HepG2 (cell line): ENCODE data around the gene RABEP2. TPM values are rescaled to one million over a fixed set of nuclear protein-coding genes. Genes with fewer than 3 reads are reported as not detected.

Experiments used
- BHLHE40 ChIP-seq: IDR thresholded peaks from 2 replicates; pipeline ENCODE4 v1.6.1; 2011; ENCODE audit warnings: low read length, improper control_type of control experiment
- FOXP1 ChIP-seq, 2 experiments: fragments of 450-650 bp in 1 of 2; IDR thresholded peaks; 2 replicates each; pipeline ENCODE4 v1.6.1; 2017 to 2018; ENCODE audit warnings: antibody characterized with exemption in 1 of 2
- JUN ChIP-seq: sonication (generic); formaldehyde crosslinking; IDR thresholded peaks from 2 replicates; pipeline ENCODE4 v1.4.0; 2020; ENCODE audit warnings: mild to moderate bottlenecking, missing genetic modification reagents
- MBNL3 ChIP-seq: fragments of 250-450 bp; sonication (Bioruptor Pico); conservative IDR thresholded peaks from 2 replicates; pipeline ENCODE4 v1.8.0; 2022; ENCODE audit warnings: mild to moderate bottlenecking, inconsistent platforms
- U2AF1 ChIP-seq: fragments of 200-400 bp; formaldehyde crosslinking; optimal IDR thresholded peaks from 2 replicates; pipeline ENCODE3; 2017; ENCODE audit warnings: mild to moderate bottlenecking, low read depth, low read length
- ZNF230 ChIP-seq: sonication (generic); formaldehyde crosslinking; IDR thresholded peaks from 2 replicates; pipeline ENCODE4 v1.4.0; 2020; ENCODE audit warnings: mild to moderate bottlenecking, missing genetic modification reagents
- ZNF333 ChIP-seq: sonication (generic); formaldehyde crosslinking; IDR thresholded peaks from 2 replicates; pipeline ENCODE4 v1.4.0; 2020; ENCODE audit warnings: mild to moderate bottlenecking, missing genetic modification reagents, borderline replicate concordance
- ZNF446 ChIP-seq: sonication (generic); formaldehyde crosslinking; IDR thresholded peaks from 2 replicates; pipeline ENCODE4 v1.5.0; 2020; ENCODE audit warnings: mild to moderate bottlenecking, missing genetic modification reagents
- ZNF562 ChIP-seq: sonication (generic); formaldehyde crosslinking; IDR thresholded peaks from 2 replicates; pipeline ENCODE4 v1.8.0; 2022; ENCODE audit warnings: missing genetic modification reagents, borderline replicate concordance
- polyA plus RNA-seq, 8 experiments: library from polyadenylated mRNA; depleted of rRNA in 3 of 8; stranded (reverse) in 7 of 8; unstranded in 1 of 8; fragments of >200 nt; fragmentation: Illumina TruSeq in 4 of 8; extraction: Trizol in 4 of 8; gene quantifications; 2 replicates each; pipeline versions ENCODE4 v1.2.1 to v1.2.3, GENCODE V29; 2011 to 2016; ENCODE audit warnings: low read depth in 4 of 8, missing spikeins in 1 of 8, mixed read lengths in 1 of 8; ENCODE audit not compliant: insufficient read depth in 1 of 8
- total RNA-seq, 5 experiments: library from RNA; depleted of rRNA; stranded (reverse); fragments of >200 nt; fragmentation: Illumina TruSeq; extraction: Trizol; gene quantifications; 2 replicates each; pipeline ENCODE4 v1.2.3, GENCODE V29; 2016; ENCODE audit warnings: low read depth in 1 of 5
- TF ChIP-seq, protein P1 (sequence below): sonication (generic); formaldehyde crosslinking; conservative IDR thresholded peaks from 2 replicates; pipeline ENCODE4 v1.4.0; 2020; ENCODE audit warnings: missing genetic modification reagents
- TF ChIP-seq, protein P2 (sequence below), 2 experiments: sonication (generic) in 1 of 2; formaldehyde crosslinking in 1 of 2; IDR thresholded peaks; 2 replicates each; pipeline versions ENCODE4 v1.4.0 to v1.6.1; 2018 to 2020; ENCODE audit warnings: missing genetic modification reagents in 2 of 2, borderline replicate concordance in 1 of 2, low read depth in 1 of 2, mild to moderate bottlenecking in 1 of 2, missing biosample characterization in 1 of 2
- TF ChIP-seq, protein P3 (sequence below): sonication (generic); formaldehyde crosslinking; IDR thresholded peaks from 2 replicates; pipeline ENCODE4 v1.4.0; 2020; ENCODE audit warnings: mild to moderate bottlenecking, missing genetic modification reagents, borderline replicate concordance
- TF ChIP-seq, protein P4 (sequence below): sonication (generic); formaldehyde crosslinking; IDR thresholded peaks from 2 replicates; pipeline ENCODE4 v1.8.1; 2022; ENCODE audit warnings: mild to moderate bottlenecking, missing genetic modification reagents
- TF ChIP-seq, protein P5 (sequence below), 2 experiments: sonication (generic) in 1 of 2; formaldehyde crosslinking in 1 of 2; IDR thresholded peaks; 2 replicates each; pipeline versions ENCODE4 v1.6.1 to v1.9.0; 2014 to 2022; ENCODE audit warnings: antibody characterized with exemption in 1 of 2, borderline replicate concordance in 1 of 2, inconsistent platforms in 1 of 2, low read depth in 1 of 2, missing genetic modification reagents in 1 of 2

Gene RABEP2
- total and polyA plus RNA-seq, 2 of the 13 experiments (the other 11 are each of a cell fraction or from before 2014, with no cell fraction given), result 10.8 to 18.4 TPM

DNA sequence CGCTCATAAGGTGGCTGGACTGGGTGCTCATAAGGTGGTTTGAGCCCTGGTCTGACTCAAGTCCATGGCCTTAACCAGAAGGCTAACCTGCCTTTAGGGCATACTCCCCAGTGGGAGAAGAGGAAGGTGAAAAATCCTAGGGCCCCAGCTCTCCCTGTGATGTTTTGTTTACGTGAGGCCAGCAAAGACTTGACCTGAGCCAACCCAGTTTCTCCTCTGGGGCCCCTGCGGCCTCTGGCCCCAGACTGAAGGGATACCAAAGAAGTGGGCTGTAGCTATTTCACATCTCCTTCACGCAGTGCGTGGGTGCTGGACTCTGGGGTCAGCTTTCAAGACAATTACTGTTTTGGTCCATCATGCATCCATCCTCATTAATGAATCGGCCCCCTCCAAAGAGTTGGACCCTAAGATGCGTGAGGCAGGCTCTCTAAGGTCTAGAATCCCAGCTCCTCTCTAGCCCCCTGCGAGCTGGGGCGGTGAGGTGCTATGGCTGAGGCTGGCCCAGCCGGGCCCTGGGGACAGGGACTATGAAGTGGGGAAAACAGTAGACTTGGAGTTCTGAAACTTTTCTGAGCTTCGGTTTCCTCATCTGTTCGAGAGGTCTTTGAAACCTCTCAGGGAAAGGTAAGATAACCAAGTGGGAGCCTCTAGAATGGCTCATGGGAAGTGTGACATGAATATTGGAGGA lies 59.9 kb downstream of the RABEP2 start (continued):
- TF ChIP-seq, protein P1, sequence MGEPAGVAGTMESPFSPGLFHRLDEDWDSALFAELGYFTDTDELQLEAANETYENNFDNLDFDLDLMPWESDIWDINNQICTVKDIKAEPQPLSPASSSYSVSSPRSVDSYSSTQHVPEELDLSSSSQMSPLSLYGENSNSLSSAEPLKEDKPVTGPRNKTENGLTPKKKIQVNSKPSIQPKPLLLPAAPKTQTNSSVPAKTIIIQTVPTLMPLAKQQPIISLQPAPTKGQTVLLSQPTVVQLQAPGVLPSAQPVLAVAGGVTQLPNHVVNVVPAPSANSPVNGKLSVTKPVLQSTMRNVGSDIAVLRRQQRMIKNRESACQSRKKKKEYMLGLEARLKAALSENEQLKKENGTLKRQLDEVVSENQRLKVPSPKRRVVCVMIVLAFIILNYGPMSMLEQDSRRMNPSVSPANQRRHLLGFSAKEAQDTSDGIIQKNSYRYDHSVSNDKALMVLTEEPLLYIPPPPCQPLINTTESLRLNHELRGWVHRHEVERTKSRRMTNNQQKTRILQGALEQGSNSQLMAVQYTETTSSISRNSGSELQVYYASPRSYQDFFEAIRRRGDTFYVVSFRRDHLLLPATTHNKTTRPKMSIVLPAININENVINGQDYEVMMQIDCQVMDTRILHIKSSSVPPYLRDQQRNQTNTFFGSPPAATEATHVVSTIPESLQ (CRISPR knock-in tag), result no peak
- TF ChIP-seq, protein P2, sequence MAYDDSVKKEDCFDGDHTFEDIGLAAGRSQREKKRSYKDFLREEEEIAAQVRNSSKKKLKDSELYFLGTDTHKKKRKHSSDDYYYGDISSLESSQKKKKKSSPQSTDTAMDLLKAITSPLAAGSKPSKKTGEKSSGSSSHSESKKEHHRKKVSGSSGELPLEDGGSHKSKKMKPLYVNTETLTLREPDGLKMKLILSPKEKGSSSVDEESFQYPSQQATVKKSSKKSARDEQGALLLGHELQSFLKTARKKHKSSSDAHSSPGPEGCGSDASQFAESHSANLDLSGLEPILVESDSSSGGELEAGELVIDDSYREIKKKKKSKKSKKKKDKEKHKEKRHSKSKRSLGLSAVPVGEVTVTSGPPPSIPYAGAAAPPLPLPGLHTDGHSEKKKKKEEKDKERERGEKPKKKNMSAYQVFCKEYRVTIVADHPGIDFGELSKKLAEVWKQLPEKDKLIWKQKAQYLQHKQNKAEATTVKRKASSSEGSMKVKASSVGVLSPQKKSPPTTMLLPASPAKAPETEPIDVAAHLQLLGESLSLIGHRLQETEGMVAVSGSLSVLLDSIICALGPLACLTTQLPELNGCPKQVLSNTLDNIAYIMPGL (CRISPR knock-in tag; IDR thresholded peaks at IDR 0.05; ENCODE audit: borderline replicate concordance in 1 of 2, low read depth in 1 of 2), result no peak
- TF ChIP-seq, protein P3, sequence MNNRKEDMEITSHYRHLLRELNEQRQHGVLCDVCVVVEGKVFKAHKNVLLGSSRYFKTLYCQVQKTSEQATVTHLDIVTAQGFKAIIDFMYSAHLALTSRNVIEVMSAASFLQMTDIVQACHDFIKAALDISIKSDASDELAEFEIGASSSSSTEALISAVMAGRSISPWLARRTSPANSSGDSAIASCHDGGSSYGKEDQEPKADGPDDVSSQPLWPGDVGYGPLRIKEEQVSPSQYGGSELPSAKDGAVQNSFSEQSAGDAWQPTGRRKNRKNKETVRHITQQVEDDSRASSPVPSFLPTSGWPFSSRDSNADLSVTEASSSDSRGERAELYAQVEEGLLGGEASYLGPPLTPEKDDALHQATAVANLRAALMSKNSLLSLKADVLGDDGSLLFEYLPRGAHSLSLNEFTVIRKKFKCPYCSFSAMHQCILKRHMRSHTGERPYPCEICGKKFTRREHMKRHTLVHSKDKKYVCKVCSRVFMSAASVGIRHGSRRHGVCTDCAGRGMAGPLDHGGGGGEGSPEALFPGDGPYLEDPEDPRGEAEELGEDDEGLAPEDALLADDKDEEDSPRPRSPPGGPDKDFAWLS (CRISPR knock-in tag), result no peak
- TF ChIP-seq ZNF446 (CRISPR knock-in tag), result 0 out of 2 replicates have a peak, but pooled peaks have one; percentile 7
- TF ChIP-seq ZNF562 (CRISPR knock-in tag), result no peak
- TF ChIP-seq FOXP1 (IDR thresholded peaks at IDR 0.05), result no peak
- 0 out of 2 replicates have a peak, but pooled peaks have one; percentile 28 for TF ChIP-seq FOXP1 (CRISPR knock-in tag; IDR thresholded peaks at IDR 0.05)
- TF ChIP-seq BHLHE40, result no peak
- TF ChIP-seq, protein P4, sequence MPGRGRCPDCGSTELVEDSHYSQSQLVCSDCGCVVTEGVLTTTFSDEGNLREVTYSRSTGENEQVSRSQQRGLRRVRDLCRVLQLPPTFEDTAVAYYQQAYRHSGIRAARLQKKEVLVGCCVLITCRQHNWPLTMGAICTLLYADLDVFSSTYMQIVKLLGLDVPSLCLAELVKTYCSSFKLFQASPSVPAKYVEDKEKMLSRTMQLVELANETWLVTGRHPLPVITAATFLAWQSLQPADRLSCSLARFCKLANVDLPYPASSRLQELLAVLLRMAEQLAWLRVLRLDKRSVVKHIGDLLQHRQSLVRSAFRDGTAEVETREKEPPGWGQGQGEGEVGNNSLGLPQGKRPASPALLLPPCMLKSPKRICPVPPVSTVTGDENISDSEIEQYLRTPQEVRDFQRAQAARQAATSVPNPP (CRISPR knock-in tag), result no peak
- no peak for TF ChIP-seq ZNF333 (CRISPR knock-in tag)
- 0 out of 2 replicates have a peak, but pooled peaks have one; percentile 34 for TF ChIP-seq ZNF230
- TF ChIP-seq, protein P5, sequence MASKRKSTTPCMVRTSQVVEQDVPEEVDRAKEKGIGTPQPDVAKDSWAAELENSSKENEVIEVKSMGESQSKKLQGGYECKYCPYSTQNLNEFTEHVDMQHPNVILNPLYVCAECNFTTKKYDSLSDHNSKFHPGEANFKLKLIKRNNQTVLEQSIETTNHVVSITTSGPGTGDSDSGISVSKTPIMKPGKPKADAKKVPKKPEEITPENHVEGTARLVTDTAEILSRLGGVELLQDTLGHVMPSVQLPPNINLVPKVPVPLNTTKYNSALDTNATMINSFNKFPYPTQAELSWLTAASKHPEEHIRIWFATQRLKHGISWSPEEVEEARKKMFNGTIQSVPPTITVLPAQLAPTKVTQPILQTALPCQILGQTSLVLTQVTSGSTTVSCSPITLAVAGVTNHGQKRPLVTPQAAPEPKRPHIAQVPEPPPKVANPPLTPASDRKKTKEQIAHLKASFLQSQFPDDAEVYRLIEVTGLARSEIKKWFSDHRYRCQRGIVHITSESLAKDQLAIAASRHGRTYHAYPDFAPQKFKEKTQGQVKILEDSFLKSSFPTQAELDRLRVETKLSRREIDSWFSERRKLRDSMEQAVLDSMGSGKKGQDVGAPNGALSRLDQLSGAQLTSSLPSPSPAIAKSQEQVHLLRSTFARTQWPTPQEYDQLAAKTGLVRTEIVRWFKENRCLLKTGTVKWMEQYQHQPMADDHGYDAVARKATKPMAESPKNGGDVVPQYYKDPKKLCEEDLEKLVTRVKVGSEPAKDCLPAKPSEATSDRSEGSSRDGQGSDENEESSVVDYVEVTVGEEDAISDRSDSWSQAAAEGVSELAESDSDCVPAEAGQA (IDR thresholded peaks at IDR 0.05; ENCODE audit: low read depth), result no peak
- TF ChIP-seq, protein P5 (CRISPR knock-in tag; IDR thresholded peaks at IDR 0.05; ENCODE audit: borderline replicate concordance), result no peak
- TF ChIP-seq JUN (CRISPR knock-in tag), result no peak
- TF ChIP-seq MBNL3, result no peak
- no peak for TF ChIP-seq U2AF1
